ENCODE measurements around the gene CARD19. TPM values are rescaled to one million over a fixed set of nuclear protein-coding genes. Genes with fewer than 3 reads are reported as not detected.

CARD19 gene
- total and polyA plus RNA-seq, 2 donors (not counting 1 experiment from before 2014, with no cell fraction given): 31.9 to 63.4 TPM

DNA sequence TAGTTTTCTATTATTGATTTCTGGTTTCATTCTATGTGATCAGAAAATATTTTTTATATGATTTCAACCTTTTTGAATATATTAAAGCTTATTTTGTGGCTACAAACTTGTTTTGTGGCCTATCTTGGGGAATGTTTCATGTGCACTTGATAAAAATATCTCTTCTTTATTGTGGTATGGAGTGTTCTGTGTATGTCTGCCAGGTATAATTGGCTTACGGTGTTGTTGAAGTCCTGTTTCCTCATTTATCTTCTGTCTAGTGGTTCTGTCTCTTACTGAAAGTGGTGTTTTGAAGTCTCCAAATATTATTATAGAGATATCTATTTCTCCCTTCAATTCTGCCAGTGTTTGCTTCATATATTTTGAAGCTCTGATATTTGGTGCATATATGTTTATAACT is 9.6 kb downstream of the CARD19 start:
- ChIA-PET CTCF (interaction anchor here (0.9 to 1.7 kb wide), 4 partner anchors 9 to 102 kb away, joined by 3 to 5 read pairs (median 4); partner anchors contain the start of gene CARD19), POLR2A (interaction anchor here (0.6 kb wide), 1 partner anchor 72 kb away, joined by 4 read pairs; no protein-coding TSS in a partner anchor)
- H3K9ac ChIP-seq (ENCODE audit: low read length): no peak overlapping the region
- no peak for DNase-seq
- peaks cover 83% of the 10 kb centered on the region for H3K79me2 ChIP-seq (ENCODE audit: control insufficient read depth, insufficient read depth, low read length)
- no peak for ATAC-seq (ENCODE audit: low read depth)
- no peak overlapping the region for H3K4me3 ChIP-seq (ENCODE audit: control extremely low read depth in 1 of 5, extremely low read depth in 1 of 5, insufficient read depth in 1 of 5, low read depth in 2 of 5, low read length in 4 of 5)
- peaks cover 0 to 10% (median 2%) of the 10 kb centered on the region in 3 donors for H3K9me3 ChIP-seq (ENCODE audit: control extremely low read depth in 1 of 3, control insufficient read depth in 2 of 3, insufficient read depth in 1 of 3, low read length in 2 of 3)
- peaks cover 1 to 3% of the 10 kb centered on the region in 2 experiments for H3K36me3 ChIP-seq (replicated peaks in 1 of 2; ENCODE audit: control extremely low read depth in 1 of 2, control insufficient read depth in 1 of 2, extremely low read depth in 1 of 2, insufficient read depth in 2 of 2, low read length in 1 of 2)
- no CpG with 5 or more reads among the region's 1 CpG for WGBS (ENCODE audit: insufficient coverage)
- Mint-ChIP-seq H3K27ac (no peak overlapping the region), H3K27me3 (no peaks in the 10 kb centered on the region), H3K9me3 (ENCODE audit: insufficient read depth) (peaks cover 7% of the 10 kb centered on the region), H3K4me3 (no peak overlapping the region), H3K4me1 (peaks cover 17% of the 10 kb centered on the region)
- TF ChIP-seq EZH2 (IDR thresholded peaks at IDR 0.05; ENCODE audit: borderline replicate concordance, insufficient read depth, low read depth, low read length, poor library complexity, severe bottlenecking): no peak
- TF ChIP-seq, protein P1, sequence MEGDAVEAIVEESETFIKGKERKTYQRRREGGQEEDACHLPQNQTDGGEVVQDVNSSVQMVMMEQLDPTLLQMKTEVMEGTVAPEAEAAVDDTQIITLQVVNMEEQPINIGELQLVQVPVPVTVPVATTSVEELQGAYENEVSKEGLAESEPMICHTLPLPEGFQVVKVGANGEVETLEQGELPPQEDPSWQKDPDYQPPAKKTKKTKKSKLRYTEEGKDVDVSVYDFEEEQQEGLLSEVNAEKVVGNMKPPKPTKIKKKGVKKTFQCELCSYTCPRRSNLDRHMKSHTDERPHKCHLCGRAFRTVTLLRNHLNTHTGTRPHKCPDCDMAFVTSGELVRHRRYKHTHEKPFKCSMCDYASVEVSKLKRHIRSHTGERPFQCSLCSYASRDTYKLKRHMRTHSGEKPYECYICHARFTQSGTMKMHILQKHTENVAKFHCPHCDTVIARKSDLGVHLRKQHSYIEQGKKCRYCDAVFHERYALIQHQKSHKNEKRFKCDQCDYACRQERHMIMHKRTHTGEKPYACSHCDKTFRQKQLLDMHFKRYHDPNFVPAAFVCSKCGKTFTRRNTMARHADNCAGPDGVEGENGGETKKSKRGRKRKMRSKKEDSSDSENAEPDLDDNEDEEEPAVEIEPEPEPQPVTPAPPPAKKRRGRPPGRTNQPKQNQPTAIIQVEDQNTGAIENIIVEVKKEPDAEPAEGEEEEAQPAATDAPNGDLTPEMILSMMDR (IDR thresholded peaks at IDR 0.05): no peak
- H3K27ac ChIP-seq (ENCODE audit: low read length in 2 of 2): no peak overlapping the region
- H4K20me1 ChIP-seq (ENCODE audit: control insufficient read depth, insufficient read depth, low read length, poor library complexity, severe bottlenecking): peaks cover 7% of the 10 kb centered on the region
- H2AFZ ChIP-seq (ENCODE audit: insufficient read depth, low read depth, low read length, poor library complexity, severe bottlenecking): no peak overlapping the region
- H3K27me3 ChIP-seq (replicated peaks in 1 of 4; ENCODE audit: control extremely low read depth in 1 of 4, control insufficient read depth in 3 of 4, insufficient read depth in 4 of 4, low read length in 3 of 4): no peaks in the 10 kb centered on the region
- intact Hi-C loops (cut with micrococcal nuclease): no loop called here
- no peak overlapping the region for H3K4me2 ChIP-seq (replicated peaks; ENCODE audit: low read depth, low read length, poor library complexity, severe bottlenecking)
- H3K4me1 ChIP-seq (ENCODE audit: control insufficient read depth in 2 of 2, insufficient read depth in 2 of 2, low read length in 2 of 2): peaks cover 8 to 15% of the 10 kb centered on the region in 2 donors

DNA sequence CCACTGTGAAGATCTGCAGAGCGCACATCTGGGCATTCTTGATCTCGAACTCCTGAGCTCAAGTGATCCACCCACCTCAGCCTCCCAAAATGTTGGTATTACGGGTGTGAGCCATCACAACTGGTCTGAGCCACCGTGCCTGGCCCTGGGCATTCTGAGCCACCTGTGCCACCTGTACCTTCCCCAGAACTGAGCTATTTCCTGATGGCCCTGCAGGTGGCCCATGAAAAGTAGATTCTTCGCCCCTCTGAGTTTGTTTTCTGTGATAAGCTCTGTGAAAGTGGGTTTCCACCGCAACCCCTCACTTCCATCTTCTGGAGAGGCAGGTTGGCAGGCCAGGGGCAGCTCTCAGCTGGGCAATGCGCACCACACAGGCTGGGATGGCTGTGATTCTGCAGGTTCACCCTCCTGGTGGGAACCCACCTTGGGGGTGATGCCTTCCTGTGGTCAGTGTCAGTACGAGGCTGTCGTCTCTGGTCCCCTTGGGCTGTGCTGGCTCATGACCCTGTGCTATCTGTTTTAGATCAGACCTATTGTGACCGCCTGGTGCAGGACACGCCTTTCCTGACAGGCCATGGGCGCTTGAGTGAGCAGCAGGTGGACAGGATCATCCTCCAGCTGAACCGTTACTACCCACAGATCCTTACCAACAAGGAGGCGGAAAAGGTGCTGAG is 11.3 kb downstream of the CARD19 start:
- Histone ChIP-seq H3K4me2 (replicated peaks; ENCODE audit: low read depth, low read length, poor library complexity, severe bottlenecking) (no peak overlapping the region), H3K79me2 (ENCODE audit: control insufficient read depth, insufficient read depth, low read length) (peaks cover 69% of the 10 kb centered on the region), H3K27ac (ENCODE audit: low read length in 2 of 2) (no peak overlapping the region), H4K20me1 (ENCODE audit: control insufficient read depth, insufficient read depth, low read length, poor library complexity, severe bottlenecking) (peaks cover 8% of the 10 kb centered on the region), H3K9me3 (ENCODE audit: control extremely low read depth in 1 of 3, control insufficient read depth in 2 of 3, insufficient read depth in 1 of 3, low read length in 2 of 3) (peaks cover 0 to 10% (median 2%) of the 10 kb centered on the region in 3 donors), H3K36me3 (replicated peaks in 1 of 2; ENCODE audit: control extremely low read depth in 1 of 2, control insufficient read depth in 1 of 2, extremely low read depth in 1 of 2, insufficient read depth in 2 of 2, low read length in 1 of 2) (peaks cover 1 to 3% of the 10 kb centered on the region in 2 experiments), H2AFZ (ENCODE audit: insufficient read depth, low read depth, low read length, poor library complexity, severe bottlenecking) (no peak overlapping the region), H3K27me3 (replicated peaks in 1 of 4; ENCODE audit: control extremely low read depth in 1 of 4, control insufficient read depth in 3 of 4, insufficient read depth in 4 of 4, low read length in 3 of 4) (no peaks in the 10 kb centered on the region), H3K4me1 (ENCODE audit: control insufficient read depth in 2 of 2, insufficient read depth in 2 of 2, low read length in 2 of 2) (peaks cover 21 to 29% of the 10 kb centered on the region in 2 donors), H3K9ac (ENCODE audit: low read length) (no peak overlapping the region), H3K4me3 (ENCODE audit: control extremely low read depth in 1 of 5, extremely low read depth in 1 of 5, insufficient read depth in 1 of 5, low read depth in 2 of 5, low read length in 4 of 5) (no peak overlapping the region)
- Mint-ChIP-seq H3K9me3 (ENCODE audit: insufficient read depth) (peaks cover 7% of the 10 kb centered on the region), H3K4me1 (peaks cover 25% of the 10 kb centered on the region), H3K4me3 (no peak overlapping the region), H3K27ac (no peak overlapping the region), H3K27me3 (no peaks in the 10 kb centered on the region)
- no peak for DNase-seq
- ChIA-PET CTCF (interaction anchor here (0.7 to 5.6 kb wide), 18 partner anchors 9 to 853 kb away, joined by 3 to 53 read pairs (median 4); partner anchors contain the start of gene CARD19), POLR2A (interaction anchor here (0.6 to 1.8 kb wide), 5 partner anchors 11 to 144 kb away, joined by 3 to 9 read pairs (median 4); partner anchors contain the start of genes CARD19 and NINJ1)
- intact Hi-C loops (cut with micrococcal nuclease): no loop called here
- no peak for ATAC-seq (ENCODE audit: low read depth)
- no peak for TF ChIP-seq EZH2 (IDR thresholded peaks at IDR 0.05; ENCODE audit: borderline replicate concordance, insufficient read depth, low read depth, low read length, poor library complexity, severe bottlenecking)
- TF ChIP-seq, protein P1 (IDR thresholded peaks at IDR 0.05): no peak
- 94% methylated on average over 10 of the region's 14 CpGs for WGBS (ENCODE audit: insufficient coverage)
